ENCODE data around the gene CDK5RAP2. TPM values are rescaled to one million over a fixed set of nuclear protein-coding genes. Genes with fewer than 3 reads are reported as not detected.
"Not testable (repeated sequence)": the region's sequence is repeated elsewhere in the genome, so short reads cannot be mapped to it uniquely, and the experiment has no call there.

The CDK5RAP2 gene
- total RNA-seq, 1 donor from 2014 or later = 54.5 TPM

GRCh38 chr9:120500733-120501132, 79.2 kb downstream of the CDK5RAP2 start:
- DNase-seq (ENCODE audit: extremely low spot score in 2 of 2) = no peak
- intact Hi-C loops (cut with DNase I) = no loop called here
- no peak overlapping the region for H3K27ac ChIP-seq
- H3K4me1 ChIP-seq = no peaks in the 10 kb centered on the region
- TF ChIP-seq POLR2AphosphoS5 (IDR thresholded peaks at IDR 0.05; ENCODE audit: insufficient read depth in 1 of 2, low read depth in 1 of 2) = no peak
- no peak for TF ChIP-seq CTCF (IDR thresholded peaks at IDR 0.05)
- TF ChIP-seq POLR2A (IDR thresholded peaks at IDR 0.05) = no peak
- peaks cover 0 to 7% of the 10 kb centered on the region in 2 donors for H3K36me3 ChIP-seq
- no peaks in the 10 kb centered on the region for H3K27me3 ChIP-seq
- H3K9me3 ChIP-seq = no peaks in the 10 kb centered on the region
- no peak overlapping the region for H3K4me3 ChIP-seq

GRCh38 chr9:120497865-120498264, 82.1 kb downstream of the CDK5RAP2 start:
- DNase-seq (ENCODE audit: extremely low spot score in 2 of 2); H3K36me3 ChIP-seq; H3K4me1 ChIP-seq; H3K27ac ChIP-seq; H3K27me3 ChIP-seq; intact Hi-C loops (cut with DNase I); H3K9me3 ChIP-seq; H3K4me3 ChIP-seq: not testable (repeated sequence)

GRCh38 chr9:120496438-120496837, 83.5 kb downstream of the CDK5RAP2 start:
- H3K9me3 ChIP-seq; H3K36me3 ChIP-seq; DNase-seq (ENCODE audit: extremely low spot score in 2 of 2); H3K4me3 ChIP-seq; H3K27ac ChIP-seq; H3K4me1 ChIP-seq; H3K27me3 ChIP-seq; intact Hi-C loops (cut with DNase I): not testable (repeated sequence)

- Histone ChIP-seq H3K4me1 (no peaks in the 10 kb centered on the region), H3K9me3 (no peaks in the 10 kb centered on the region), H3K36me3 (peaks cover 0 to 18% of the 10 kb centered on the region in 2 donors), H3K27ac (peak overlapping the region; percentile 49), H3K27me3 (no peaks in the 10 kb centered on the region), H3K4me3 (no peak overlapping the region)
- TF ChIP-seq CTCF (IDR thresholded peaks at IDR 0.05) (no peak), POLR2AphosphoS5 (IDR thresholded peaks at IDR 0.05; ENCODE audit: insufficient read depth in 1 of 2, low read depth in 1 of 2) (no peak), POLR2A (IDR thresholded peaks at IDR 0.05) (no peak)
- no peak for DNase-seq (ENCODE audit: extremely low spot score in 2 of 2)
- intact Hi-C loops (cut with DNase I) = no loop called here
These were observed 88.9 kb downstream of the CDK5RAP2 start for GRCh38 chr9:120490888-120491595.

GRCh38 chr9:120486835-120487234, 93.1 kb downstream of the CDK5RAP2 start:
- Histone ChIP-seq H3K27me3 (no peaks in the 10 kb centered on the region), H3K9me3 (no peaks in the 10 kb centered on the region), H3K36me3 (peaks cover 0 to 37% of the 10 kb centered on the region in 2 donors), H3K4me1 (no peaks in the 10 kb centered on the region), H3K4me3 (no peak overlapping the region), H3K27ac (no peak overlapping the region)
- intact Hi-C loops (cut with DNase I) = no loop called here
- TF ChIP-seq CTCF (IDR thresholded peaks at IDR 0.05) = no peak
- no peak for TF ChIP-seq POLR2AphosphoS5 (IDR thresholded peaks at IDR 0.05; ENCODE audit: insufficient read depth in 1 of 2, low read depth in 1 of 2)
- no peak for DNase-seq (ENCODE audit: extremely low spot score in 2 of 2)

- Histone ChIP-seq H3K4me3 (no peak overlapping the region), H3K9me3 (no peaks in the 10 kb centered on the region), H3K4me1 (no peaks in the 10 kb centered on the region), H3K27me3 (no peaks in the 10 kb centered on the region), H3K27ac (no peak overlapping the region), H3K36me3 (peaks cover 0 to 37% of the 10 kb centered on the region in 2 donors)
- TF ChIP-seq CTCF (IDR thresholded peaks at IDR 0.05) = no peak
- no peak for TF ChIP-seq POLR2AphosphoS5 (IDR thresholded peaks at IDR 0.05; ENCODE audit: insufficient read depth in 1 of 2, low read depth in 1 of 2)
- no peak for TF ChIP-seq POLR2A (IDR thresholded peaks at IDR 0.05)
- DNase-seq (ENCODE audit: extremely low spot score in 2 of 2) = no peak
- intact Hi-C loops (cut with DNase I) = no loop called here
These were observed 93.6 kb downstream of the CDK5RAP2 start for GRCh38 chr9:120486347-120486746.

Data from vagina (tissue), 2 donors.